GM23338 (cell line): ENCODE data around the gene SLC35B1. TPM values are rescaled to one million over a fixed set of nuclear protein-coding genes. Genes with fewer than 3 reads are reported as not detected.

Experiments
- ATAC-seq: fragments of 200-7000 bp; cut with Tn5 transposase; 3 replicates; pipeline ENCODE4 v1.9.1; 2020
- DNase-seq: peaks from one replicate; pipeline ENCODE4 v3.0.0-alpha.2; 2015; ENCODE audit warnings: low spot score
- H2AFZ ChIP-seq: fragments of 200-600 bp; sonication (generic); 2 replicates; pipeline ENCODE4 v1.8.0; 2016; ENCODE audit warnings: antibody characterized with exemption, mild to moderate bottlenecking, moderate library complexity
- H3F3A ChIP-seq: fragments of 200-600 bp; sonication (generic); replicated peaks from 2 replicates; pipeline ENCODE4 v1.8.0; 2017; ENCODE audit warnings: antibody characterized with exemption, mixed run types, low read depth
- H3K27ac ChIP-seq: fragments of 200-600 bp; sonication (generic); 2 replicates; pipeline ENCODE4 v1.6.1; 2016; ENCODE audit warnings: low read depth
- H3K27me3 ChIP-seq: fragments of 200-600 bp; sonication (generic); 2 replicates; pipeline ENCODE4 v1.8.0; 2016; ENCODE audit warnings: mild to moderate bottlenecking, mixed run types, moderate library complexity; ENCODE audit not compliant: insufficient read depth
- H3K36me3 ChIP-seq: fragments of 200-600 bp; sonication (generic); 2 replicates; pipeline ENCODE4 v1.8.0; 2016; ENCODE audit warnings: mild to moderate bottlenecking; ENCODE audit not compliant: insufficient read depth
- H3K4me1 ChIP-seq: fragments of 200-600 bp; sonication (generic); 2 replicates; pipeline ENCODE4 v1.8.0; 2016; ENCODE audit warnings: mild to moderate bottlenecking, moderate library complexity; ENCODE audit not compliant: insufficient read depth
- H3K4me2 ChIP-seq: fragments of 200-600 bp; sonication (generic); 2 replicates; pipeline ENCODE4 v1.7.1; 2017; ENCODE audit warnings: mixed run types
- H3K4me3 ChIP-seq: fragments of 200-600 bp; sonication (generic); 2 replicates; pipeline ENCODE4 v1.6.1; 2016; ENCODE audit warnings: mixed run types
- H3K79me2 ChIP-seq: fragments of 200-600 bp; sonication (generic); replicated peaks from 2 replicates; pipeline ENCODE4 v1.8.0; 2017; ENCODE audit warnings: mild to moderate bottlenecking; ENCODE audit not compliant: insufficient read depth
- H3K9me2 ChIP-seq: fragments of 200-600 bp; sonication (generic); 2 replicates; pipeline ENCODE4 v1.8.0; 2017; ENCODE audit not compliant: insufficient read depth
- H4K20me1 ChIP-seq: fragments of 200-600 bp; sonication (generic); replicated peaks from 2 replicates; pipeline ENCODE4 v1.8.0; 2017; ENCODE audit warnings: mild to moderate bottlenecking; ENCODE audit not compliant: insufficient read depth
- H3K27ac Mint-ChIP-seq: 2 replicates; pipeline ENCODE4 v1.8.0; 2020; ENCODE audit warnings: inconsistent platforms, mild to moderate bottlenecking, moderate library complexity, mixed read lengths
- H3K27me3 Mint-ChIP-seq: 3 replicates; pipeline ENCODE4 v1.8.0; 2022; ENCODE audit warnings: low read depth, mild to moderate bottlenecking, moderate library complexity, mixed read lengths, inconsistent platforms; ENCODE audit not compliant: insufficient read depth, poor library complexity
- H3K36me3 Mint-ChIP-seq: 3 replicates; pipeline ENCODE4 v1.8.0; 2021; ENCODE audit warnings: low read depth, mild to moderate bottlenecking, inconsistent platforms, moderate library complexity, mixed read lengths
- H3K4me1 Mint-ChIP-seq: 3 replicates; pipeline ENCODE4 v1.8.0; 2020; ENCODE audit warnings: mild to moderate bottlenecking, inconsistent platforms, mixed read lengths
- H3K4me3 Mint-ChIP-seq: 3 replicates; pipeline ENCODE4 v1.8.0; 2021; ENCODE audit warnings: moderate library complexity, mild to moderate bottlenecking, inconsistent platforms, mixed read lengths
- H3K9me3 Mint-ChIP-seq: 3 replicates; pipeline ENCODE4 v1.8.0; 2020; ENCODE audit warnings: moderate library complexity, mild to moderate bottlenecking, inconsistent platforms, mixed read lengths
- CREB1 ChIP-seq: fragments of 250-450 bp; sonication (Bioruptor Pico); IDR thresholded peaks from 2 replicates; pipeline ENCODE4 v1.5.0; 2020; ENCODE audit warnings: low read depth, mild to moderate bottlenecking, moderate library complexity
- ETS1 ChIP-seq: IDR thresholded peaks from 2 replicates; pipeline ENCODE4 v1.6.1; 2016; ENCODE audit warnings: antibody characterized with exemption
- EZH2 ChIP-seq: fragments of 200-600 bp; sonication (generic); IDR thresholded peaks from one replicate; pipeline ENCODE4 v1.8.0; 2017; ENCODE audit warnings: antibody characterized with exemption, mild to moderate bottlenecking, low read depth; ENCODE audit not compliant: unreplicated experiment
- EZH2phosphoT487 ChIP-seq: fragments of 200-600 bp; sonication (generic); IDR thresholded peaks from one replicate; pipeline ENCODE4 v1.8.1; 2018; ENCODE audit warnings: antibody characterized with exemption; ENCODE audit not compliant: unreplicated experiment
- JUNB ChIP-seq: IDR thresholded peaks from one replicate; pipeline ENCODE4 v1.6.1; 2016; ENCODE audit warnings: antibody characterized with exemption; ENCODE audit not compliant: unreplicated experiment
- NANOG ChIP-seq: IDR thresholded peaks from 2 replicates; pipeline ENCODE4 v1.6.1; 2016; ENCODE audit warnings: antibody characterized with exemption, borderline replicate concordance
- POLR2AphosphoS5 ChIP-seq: IDR thresholded peaks from 2 replicates; pipeline ENCODE4 v1.6.1; 2016; ENCODE audit warnings: antibody characterized with exemption, low read depth
- REST ChIP-seq: IDR thresholded peaks from one replicate; pipeline ENCODE4 v1.6.1; 2018; ENCODE audit warnings: antibody characterized with exemption; ENCODE audit not compliant: unreplicated experiment
- STAT1 ChIP-seq: IDR thresholded peaks from one replicate; pipeline ENCODE4 v1.6.1; 2016; ENCODE audit warnings: antibody characterized with exemption; ENCODE audit not compliant: unreplicated experiment
- ZNF114 ChIP-seq: fragments of 250-450 bp; sonication (Bioruptor Pico); IDR thresholded peaks from 2 replicates; pipeline ENCODE4 v1.5.0; 2020; ENCODE audit warnings: mild to moderate bottlenecking, moderate library complexity
- ZNF331 ChIP-seq: fragments of 250-450 bp; sonication (Bioruptor Pico); IDR thresholded peaks from 2 replicates; pipeline ENCODE4 v1.5.0; 2020; ENCODE audit warnings: low read depth, mild to moderate bottlenecking, moderate library complexity
- ZNF462 ChIP-seq: fragments of 250-450 bp; sonication (Bioruptor Pico); IDR thresholded peaks from 2 replicates; pipeline ENCODE4 v1.5.0; 2020; ENCODE audit warnings: mild to moderate bottlenecking, moderate library complexity
- polyA plus RNA-seq: library from polyadenylated mRNA; unstranded; fragments of >200 nt; fragmentation: Nextera tagmentation; extraction: Ambion mirVana; gene quantifications from 2 replicates; pipeline ENCODE4 v1.2.1, GENCODE V29; 2016
- total RNA-seq: library from RNA; depleted of rRNA; stranded (reverse); fragments of >200 nt; shearing (Covaris generic); gene quantifications from 2 replicates; pipeline ENCODE4 v1.2.3, GENCODE V29; 2014
- TF ChIP-seq, protein P1 (sequence below), 2 experiments: fragments of 200-600 bp in 1 of 2; sonication (generic) in 1 of 2; conservative IDR thresholded peaks; 2 replicates each; pipeline versions ENCODE4 v1.5.1 to v1.6.1; 2016 to 2017; ENCODE audit warnings: antibody characterized with exemption in 2 of 2, low read depth in 2 of 2, mild to moderate bottlenecking in 2 of 2, moderate library complexity in 1 of 2

Gene SLC35B1
- total and polyA plus RNA-seq, 2 experiments from 2014 or later: 56.7 to 58.9 TPM

DNA sequence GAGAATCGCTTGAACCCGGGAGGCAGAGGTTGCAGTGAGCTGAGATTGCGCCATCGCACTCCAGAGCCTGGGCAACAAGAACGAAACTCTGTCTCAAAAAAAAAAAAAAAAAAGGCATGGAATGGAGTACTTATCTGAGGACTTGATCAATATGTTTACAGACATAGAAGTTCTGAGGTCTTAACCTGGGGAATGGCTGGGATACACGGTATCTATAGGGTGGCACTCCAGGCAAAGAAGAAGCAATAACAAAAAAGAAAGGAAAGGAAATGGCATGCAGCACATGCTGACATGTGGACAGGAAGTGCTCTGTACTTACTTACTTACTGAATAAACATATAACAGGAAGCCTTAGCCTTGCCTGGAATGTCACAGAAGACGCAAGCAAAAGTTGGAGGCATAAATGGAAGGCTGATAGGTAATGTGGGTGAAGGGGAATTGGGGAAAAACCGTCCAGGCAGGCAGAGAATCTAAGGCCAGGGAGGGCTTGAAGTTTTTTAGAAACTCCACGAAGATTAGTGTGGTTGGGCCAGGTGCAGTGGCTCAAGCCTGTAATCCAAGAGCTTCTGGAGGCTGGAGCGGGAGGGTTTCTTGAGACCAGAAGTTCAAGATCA lies 19.8 kb downstream of the SLC35B1 start:
- Histone ChIP-seq H4K20me1 (no peaks in the 10 kb centered on the region), H3K4me2 (peak overlapping the region; percentile 38; the same call in 1 of the 2 replicates), H3K9me2 (no peaks in the 10 kb centered on the region), H3K36me3 (no peaks in the 10 kb centered on the region), H3K27me3 (no peaks in the 10 kb centered on the region), H2AFZ (peak overlapping the region; percentile 87), H3F3A (no peaks in the 10 kb centered on the region), H3K27ac (no peak overlapping the region), H3K79me2 (no peaks in the 10 kb centered on the region), H3K4me3 (no peak overlapping the region), H3K4me1 (peaks cover 6% of the 10 kb centered on the region)
- peaks cover 3% of the 10 kb centered on the region for H3K27me3 Mint-ChIP-seq
- no peak overlapping the region; the same call in 1 of the 2 replicates for H3K27ac Mint-ChIP-seq
- DNase-seq (no peak), ATAC-seq (no peak)
- H3K36me3 Mint-ChIP-seq: no peaks in the 10 kb centered on the region
- no peak overlapping the region; the same call in 2 of the 3 replicates for H3K4me3 Mint-ChIP-seq
- H3K4me1 Mint-ChIP-seq: peaks cover 20% of the 10 kb centered on the region
- TF ChIP-seq CREB1 (CRISPR knock-in tag) (no peak), ZNF462 (no peak), POLR2AphosphoS5 (no peak), STAT1 (no peak), EZH2 (no peak), ZNF331 (CRISPR knock-in tag) (no peak), ETS1 (no peak), JUNB (no peak), REST (no peak), EZH2phosphoT487 (no peak), NANOG (no peak), ZNF114 (CRISPR knock-in tag) (no peak)
- TF ChIP-seq, protein P1, sequence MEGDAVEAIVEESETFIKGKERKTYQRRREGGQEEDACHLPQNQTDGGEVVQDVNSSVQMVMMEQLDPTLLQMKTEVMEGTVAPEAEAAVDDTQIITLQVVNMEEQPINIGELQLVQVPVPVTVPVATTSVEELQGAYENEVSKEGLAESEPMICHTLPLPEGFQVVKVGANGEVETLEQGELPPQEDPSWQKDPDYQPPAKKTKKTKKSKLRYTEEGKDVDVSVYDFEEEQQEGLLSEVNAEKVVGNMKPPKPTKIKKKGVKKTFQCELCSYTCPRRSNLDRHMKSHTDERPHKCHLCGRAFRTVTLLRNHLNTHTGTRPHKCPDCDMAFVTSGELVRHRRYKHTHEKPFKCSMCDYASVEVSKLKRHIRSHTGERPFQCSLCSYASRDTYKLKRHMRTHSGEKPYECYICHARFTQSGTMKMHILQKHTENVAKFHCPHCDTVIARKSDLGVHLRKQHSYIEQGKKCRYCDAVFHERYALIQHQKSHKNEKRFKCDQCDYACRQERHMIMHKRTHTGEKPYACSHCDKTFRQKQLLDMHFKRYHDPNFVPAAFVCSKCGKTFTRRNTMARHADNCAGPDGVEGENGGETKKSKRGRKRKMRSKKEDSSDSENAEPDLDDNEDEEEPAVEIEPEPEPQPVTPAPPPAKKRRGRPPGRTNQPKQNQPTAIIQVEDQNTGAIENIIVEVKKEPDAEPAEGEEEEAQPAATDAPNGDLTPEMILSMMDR (conservative IDR thresholded peaks at IDR 0.05; ENCODE audit: low read depth in 2 of 2): no peak
- no peaks in the 10 kb centered on the region for H3K9me3 Mint-ChIP-seq
